A549 (cell line): ENCODE data around the gene ACTG2. TPM values are rescaled to one million over a fixed set of nuclear protein-coding genes. Genes with fewer than 3 reads are reported as not detected.

Experiments used
- ATAC-seq, 2 experiments: fragments of 200-7000 bp in 1 of 2; fragments of >200 bp in 1 of 2; cut with Nextera tagmentation in 1 of 2; cut with Tn5 transposase in 1 of 2; 3 replicates each; pipeline versions ENCODE4 v1.8.0 to v1.9.1; 2018 to 2020; ENCODE audit warnings: mild to moderate bottlenecking in 1 of 2, moderate library complexity in 1 of 2
- CTCF ChIA-PET: fragments of 300-600 bp; sonication (Branson Sonifier 250); formaldehyde crosslinking; extraction: SDS; loops from one replicate; lab custom pipeline; 2021; ENCODE audit warnings: antibody characterized with exemption, inconsistent platforms; lab: Yijun Ruan, JAX
- POLR2A ChIA-PET: fragments of 350-600 bp; formaldehyde crosslinking; extraction: SDS; loops from one replicate; lab custom pipeline; 2021; ENCODE audit warnings: antibody characterized with exemption, inconsistent platforms; lab: Yijun Ruan, JAX
- DNase-seq, 2 experiments: peaks; one replicate each; pipeline versions ENCODE4 v3.0.0 to v3.0.0-alpha.2; 2011 to 2016; ENCODE audit warnings: low read depth in 1 of 2, low spot score in 1 of 2
- FAIRE-seq: peaks from 2 replicates; lab custom pipeline; 2011; peaks lifted over from hg19 to GRCh38; lab: Jason Lieb, UNC
- H3K27ac ChIP-seq, 2 experiments: fragments of >200 bp; sonication (Bioruptor Twin); formaldehyde crosslinking; 3 replicates each; pipeline ENCODE4 v1.5.1; 2016 to 2017
- H3K4me1 ChIP-seq: fragments of >200 bp; sonication (Bioruptor Twin); formaldehyde crosslinking; 3 replicates; pipeline ENCODE4 v1.6.1; 2016
- H3K4me2 ChIP-seq: fragments of >200 bp; sonication (Bioruptor Twin); formaldehyde crosslinking; 3 replicates; pipeline ENCODE4 v1.6.1; 2016
- H3K4me3 ChIP-seq: fragments of >200 bp; sonication (Bioruptor Twin); formaldehyde crosslinking; 3 replicates; pipeline ENCODE4 v1.5.1; 2016
- H3K9me3 ChIP-seq: fragments of >200 bp; sonication (Bioruptor Twin); formaldehyde crosslinking; 3 replicates; pipeline ENCODE4 v1.6.1; 2016
- EHF ChIP-seq: fragments of 250-450 bp; sonication (Bioruptor Pico); IDR thresholded peaks from 2 replicates; pipeline ENCODE4 v1.5.0; 2020; ENCODE audit warnings: mild to moderate bottlenecking
- ELK1 ChIP-seq: fragments of 150-350 bp; IDR thresholded peaks from 2 replicates; pipeline ENCODE4 v1.6.1; 2014; ENCODE audit warnings: low read depth, mild to moderate bottlenecking, low read length
- EP300 ChIP-seq, 2 experiments: fragments of >200 bp; sonication (Bioruptor Twin); formaldehyde crosslinking; IDR thresholded peaks; 2 replicates in 1 of 2; 3 replicates in 1 of 2; pipeline ENCODE4 v1.6.1; 2016 to 2017
- FOSB ChIP-seq: fragments of 250-450 bp; sonication (Bioruptor Pico); IDR thresholded peaks from 2 replicates; pipeline ENCODE4 v1.5.0; 2020; ENCODE audit warnings: mild to moderate bottlenecking, moderate library complexity
- HOXA7 ChIP-seq: fragments of 250-450 bp; sonication (Bioruptor Pico); IDR thresholded peaks from 2 replicates; pipeline ENCODE4 v1.5.0; 2020; ENCODE audit warnings: mild to moderate bottlenecking, moderate library complexity
- KDM1A ChIP-seq: fragments of 200-600 bp; sonication (generic); IDR thresholded peaks from 2 replicates; pipeline ENCODE4 v1.6.1; 2016; ENCODE audit warnings: low read depth, mild to moderate bottlenecking
- MYC ChIP-seq: IDR thresholded peaks from 2 replicates; pipeline ENCODE4 v1.6.1; 2012; ENCODE audit warnings: mild to moderate bottlenecking, inconsistent platforms, low read length, improper control_type of control experiment, borderline replicate concordance
- NFE2L2 ChIP-seq: fragments of 150-350 bp; conservative IDR thresholded peaks from 2 replicates; pipeline ENCODE4 v1.6.1; 2014; ENCODE audit warnings: low read length
- SMC3 ChIP-seq: fragments of >200 bp; sonication (Bioruptor Twin); formaldehyde crosslinking; IDR thresholded peaks from 3 replicates; pipeline ENCODE4 v1.6.1; 2018; ENCODE audit warnings: inconsistent platforms
- ZNF302 ChIP-seq: fragments of 250-450 bp; sonication (Bioruptor Pico); IDR thresholded peaks from 2 replicates; pipeline ENCODE4 v1.9.0; 2021; ENCODE audit warnings: inconsistent platforms, mild to moderate bottlenecking, moderate library complexity
- WGBS: methylation state at CpG from one replicate; pipeline ENCODE4 v1.1.6; 2017; ENCODE audit errors: missing lambda C conversion rate; 5-methylcytosine and 5-hydroxymethylcytosine counted together
- polyA plus RNA-seq, 4 experiments: library from polyadenylated mRNA; depleted of rRNA in 3 of 4; stranded (reverse); fragments of >200 nt; fragmentation: RNase III in 1 of 4; extraction: RNeasy Plus Mini Kit Qiagen cat#74134 plus additional on column Dnase treatment in 1 of 4; gene quantifications; 2 replicates in 3 of 4; 3 replicates in 1 of 4; pipeline ENCODE4 v1.2.3, GENCODE V29; 2011 to 2017
- TF ChIP-seq, protein P1 (sequence below): fragments of >200 bp; sonication (Bioruptor Twin); formaldehyde crosslinking; IDR thresholded peaks from 3 replicates; pipeline ENCODE4 v1.5.1; 2016
- TF ChIP-seq, protein P2 (sequence below): IDR thresholded peaks from 2 replicates; pipeline ENCODE4 v1.6.1; 2012

The ACTG2 gene
- polyA plus RNA-seq, 2 of the 4 experiments (the other 2 are of a cell fraction): 0.04 to 0.26 TPM

- peak; percentile 48; the same call in 1 of the 2 replicates for TF ChIP-seq ELK1
Measured at GRCh38 chr2:73926493-73927327, 33.9 kb downstream of the ACTG2 start, which contains the start of gene DGUOK (continued).

GRCh38 chr2:73927344-73927743 lies 34.5 kb downstream of the ACTG2 start:
- H3K4me3 ChIP-seq: peak overlapping the region; percentile 67
- H3K9me3 ChIP-seq: no peaks in the 10 kb centered on the region
- ATAC-seq: no peak
- H3K4me2 ChIP-seq: peak overlapping the region; percentile 91
- TF ChIP-seq FOSB (CRISPR knock-in tag) (0 out of 2 replicates have a peak, but pooled peaks have one; percentile 52), HOXA7 (CRISPR knock-in tag) (peak; percentile 93; the same call in 1 of the 2 replicates), MYC (no peak)
- TF ChIP-seq, all 56 proteins: peak for 2
- DNase-seq: no peak
- CTCF ChIA-PET: interaction anchor here (0.7 kb wide), 1 partner anchor 17 kb away, joined by 3 read pairs; no protein-coding TSS in a partner anchor
- POLR2A ChIA-PET: interaction anchor here (0.6 to 1.4 kb wide), 5 partner anchors 10 to 211 kb away, joined by 3 to 10 read pairs (median 7); partner anchors contain the start of gene STAMBP
- H3K27ac ChIP-seq: peak overlapping the region; percentile 86 to 93
- no peak for FAIRE-seq
- WGBS: 0% methylated on average over 6 of the region's 6 CpGs
- peaks cover 47% of the 10 kb centered on the region for H3K4me1 ChIP-seq

DNA sequence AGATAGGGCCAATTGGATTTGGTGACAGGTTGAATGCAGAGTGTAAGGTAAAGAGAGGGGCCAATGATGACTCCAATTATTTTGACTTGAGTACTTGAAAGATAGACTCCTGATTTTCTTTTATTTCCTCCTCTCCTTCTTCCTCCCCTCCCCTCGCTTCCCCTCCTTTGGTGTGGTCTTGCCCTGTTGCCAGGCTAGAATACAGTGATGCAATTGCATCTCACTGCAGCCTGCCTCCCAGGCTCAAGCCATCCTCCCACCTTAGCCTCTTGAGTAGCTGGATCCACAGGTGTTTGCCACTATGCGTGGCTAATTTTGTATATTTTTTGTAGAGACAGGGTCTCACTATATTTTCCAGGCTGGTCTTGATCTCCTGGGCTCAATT lies 36.1 kb downstream of the ACTG2 start:
- Histone ChIP-seq H3K27ac (no peak overlapping the region; a peak in 1 of 6 replicates), H3K4me2 (peak overlapping the region; percentile 91), H3K4me3 (no peak overlapping the region), H3K4me1 (peaks cover 50% of the 10 kb centered on the region), H3K9me3 (no peaks in the 10 kb centered on the region)
- ATAC-seq (no peak), DNase-seq (no peak), FAIRE-seq (no peak)
- TF ChIP-seq MYC (no peak), EP300 (IDR thresholded peaks at IDR 0.05) (no peak), KDM1A (no peak), NFE2L2 (no peak), ZNF302 (CRISPR knock-in tag) (no peak)
- ChIA-PET CTCF (no interaction called here), POLR2A (no interaction called here)
- 95% methylated on average over 2 of the region's 2 CpGs for WGBS

DNA sequence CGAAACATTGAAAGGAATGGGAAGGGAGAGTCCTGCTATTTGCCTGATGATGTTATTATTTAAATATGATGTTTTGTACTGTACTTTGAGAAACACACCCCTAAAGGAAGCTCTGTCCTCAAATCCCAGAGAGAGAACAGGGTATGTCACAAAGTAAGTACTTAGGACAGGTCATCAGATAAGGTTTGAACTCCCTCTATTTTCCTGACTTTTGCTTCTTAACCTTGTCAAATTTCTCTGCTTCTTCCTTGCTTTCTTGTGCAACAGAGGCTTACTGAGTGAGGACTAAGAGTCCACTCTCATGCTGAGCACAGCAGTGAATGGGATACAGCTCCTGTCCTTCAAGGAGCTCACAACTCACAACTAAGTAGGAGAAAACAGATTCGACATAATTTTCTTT lies 37.6 kb downstream of the ACTG2 start:
- CTCF ChIA-PET: interaction anchor here (0.7 to 2.3 kb wide), 4 partner anchors 64 to 220 kb away, joined by 3 to 7 read pairs (median 4); no protein-coding TSS in a partner anchor
- Histone ChIP-seq H3K27ac (no peak overlapping the region), H3K4me3 (no peak overlapping the region), H3K9me3 (no peaks in the 10 kb centered on the region), H3K4me2 (no peak overlapping the region), H3K4me1 (peaks cover 50% of the 10 kb centered on the region)
- POLR2A ChIA-PET: interaction anchor here (0.6 to 0.9 kb wide), 2 partner anchors 39 to 50 kb away, joined by 3 read pairs; no protein-coding TSS in a partner anchor
- WGBS: 90% methylated on average over 2 of the region's 2 CpGs
- FAIRE-seq (no peak), ATAC-seq (no peak), DNase-seq (no peak)
- TF ChIP-seq EHF: no peak

GRCh38 chr2:73931531-73932500 lies 39.0 kb downstream of the ACTG2 start:
- TF ChIP-seq, protein P1, sequence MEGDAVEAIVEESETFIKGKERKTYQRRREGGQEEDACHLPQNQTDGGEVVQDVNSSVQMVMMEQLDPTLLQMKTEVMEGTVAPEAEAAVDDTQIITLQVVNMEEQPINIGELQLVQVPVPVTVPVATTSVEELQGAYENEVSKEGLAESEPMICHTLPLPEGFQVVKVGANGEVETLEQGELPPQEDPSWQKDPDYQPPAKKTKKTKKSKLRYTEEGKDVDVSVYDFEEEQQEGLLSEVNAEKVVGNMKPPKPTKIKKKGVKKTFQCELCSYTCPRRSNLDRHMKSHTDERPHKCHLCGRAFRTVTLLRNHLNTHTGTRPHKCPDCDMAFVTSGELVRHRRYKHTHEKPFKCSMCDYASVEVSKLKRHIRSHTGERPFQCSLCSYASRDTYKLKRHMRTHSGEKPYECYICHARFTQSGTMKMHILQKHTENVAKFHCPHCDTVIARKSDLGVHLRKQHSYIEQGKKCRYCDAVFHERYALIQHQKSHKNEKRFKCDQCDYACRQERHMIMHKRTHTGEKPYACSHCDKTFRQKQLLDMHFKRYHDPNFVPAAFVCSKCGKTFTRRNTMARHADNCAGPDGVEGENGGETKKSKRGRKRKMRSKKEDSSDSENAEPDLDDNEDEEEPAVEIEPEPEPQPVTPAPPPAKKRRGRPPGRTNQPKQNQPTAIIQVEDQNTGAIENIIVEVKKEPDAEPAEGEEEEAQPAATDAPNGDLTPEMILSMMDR: no peak
- no peak for TF ChIP-seq SMC3
- TF ChIP-seq, protein P2, sequence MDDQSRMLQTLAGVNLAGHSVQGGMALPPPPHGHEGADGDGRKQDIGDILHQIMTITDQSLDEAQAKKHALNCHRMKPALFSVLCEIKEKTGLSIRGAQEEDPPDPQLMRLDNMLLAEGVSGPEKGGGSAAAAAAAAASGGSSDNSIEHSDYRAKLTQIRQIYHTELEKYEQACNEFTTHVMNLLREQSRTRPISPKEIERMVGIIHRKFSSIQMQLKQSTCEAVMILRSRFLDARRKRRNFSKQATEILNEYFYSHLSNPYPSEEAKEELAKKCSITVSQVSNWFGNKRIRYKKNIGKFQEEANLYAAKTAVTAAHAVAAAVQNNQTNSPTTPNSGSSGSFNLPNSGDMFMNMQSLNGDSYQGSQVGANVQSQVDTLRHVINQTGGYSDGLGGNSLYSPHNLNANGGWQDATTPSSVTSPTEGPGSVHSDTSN: 0 out of 2 replicates have a peak, but pooled peaks have one; percentile 16
- Histone ChIP-seq H3K4me1 (peaks cover 43% of the 10 kb centered on the region), H3K9me3 (no peaks in the 10 kb centered on the region), H3K27ac (no peak overlapping the region; a peak in 1 of 6 replicates), H3K4me2 (no peak overlapping the region; the same call in 2 of the 3 replicates), H3K4me3 (no peak overlapping the region)
- ChIA-PET CTCF (interaction anchor here (1.5 to 2.3 kb wide), 2 partner anchors 108 to 219 kb away, joined by 6 to 7 read pairs; no protein-coding TSS in a partner anchor), POLR2A (no interaction called here)
- no peak for DNase-seq
- WGBS: 93% methylated on average over 7 of the region's 7 CpGs
- ATAC-seq: peak; percentile 15 to 27; a peak in 3 of 6 replicates
- FAIRE-seq: no peak
